ENCODE results near the gene PPP1R14D. TPM values are rescaled to one million over a fixed set of nuclear protein-coding genes. Genes with fewer than 3 reads are reported as not detected.

PPP1R14D gene
- total RNA-seq, 1 experiment from 2014 or later: not detected

- no peak for TF ChIP-seq CEBPB (IDR thresholded peaks at IDR 0.05; ENCODE audit: low read depth)
Observed at GRCh38 chr15:40767838-40768500, 60.5 kb downstream of the PPP1R14D start (continued).

- RAD21 ChIA-PET (ENCODE audit: low non-redundant PET in 1 of 2, low total read pairs in 2 of 2, uncharacterized antibody in 2 of 2, unreplicated experiment in 2 of 2): no interaction called here
- H3K36me3 ChIP-seq (ENCODE audit: control insufficient read depth in 1 of 2, insufficient read depth in 2 of 2, low read length in 2 of 2): no peaks in the 10 kb centered on the region; a peak in 1 of 4 replicates
- no peak overlapping the region for H3K9ac ChIP-seq (ENCODE audit: low read length)
- H3K4me1 ChIP-seq (ENCODE audit: control insufficient read depth in 1 of 2, insufficient read depth in 2 of 2, low read length in 2 of 2): peaks cover 32 to 74% of the 10 kb centered on the region in 2 experiments
- H3K9me2 ChIP-seq (ENCODE audit: insufficient read depth): no peaks in the 10 kb centered on the region
- POLR2A ChIA-PET: no interaction called here
- no peak for ATAC-seq
- intact Hi-C loops (cut with micrococcal nuclease): no loop called here
- H3K79me2 ChIP-seq (ENCODE audit: insufficient read depth, low read length): no peaks in the 10 kb centered on the region
- no peak overlapping the region for H3K4me2 ChIP-seq (ENCODE audit: low read length)
- H3K9me3 ChIP-seq (ENCODE audit: control insufficient read depth in 1 of 2, insufficient read depth in 1 of 2, low read depth in 1 of 2, low read length in 2 of 2): no peaks in the 10 kb centered on the region
- BruUV-seq (replicated peaks): no TSS peak
- no peak overlapping the region for H3K4me3 ChIP-seq (replicated peaks in 1 of 2; ENCODE audit: low read depth in 1 of 2, low read length in 2 of 2)
- no peaks in the 10 kb centered on the region for H4K20me1 ChIP-seq (ENCODE audit: insufficient read depth)
- H2AFZ ChIP-seq (ENCODE audit: low read depth, low read length, poor library complexity, severe bottlenecking): no peak overlapping the region
- CTCF ChIA-PET: interaction anchor here (1.7 kb wide), 1 partner anchor 127 kb away, joined by 4 read pairs; the partner anchor contains the start of gene VPS18
- no peak for TF ChIP-seq FOSL1 (IDR thresholded peaks at IDR 0.05; ENCODE audit: low read depth)
- TF ChIP-seq ATF3 (IDR thresholded peaks at IDR 0.05): no peak
- no peak for TF ChIP-seq TCF7L2 (IDR thresholded peaks at IDR 0.05; ENCODE audit: borderline replicate concordance, extremely low read depth, insufficient read depth, insufficient read length)
- H3K27me3 ChIP-seq (ENCODE audit: insufficient read depth, low read length): no peaks in the 10 kb centered on the region
- no peak for DNase-seq (ENCODE audit: low read depth, low spot score)
- H3K27ac ChIP-seq (ENCODE audit: low read depth, low read length): no peak overlapping the region
Observed at GRCh38 chr15:40766906-40767837, 61.3 kb downstream of the PPP1R14D start.

All from HCT116 (cell line).